Mononuclear cell (primary cell): ENCODE measurements around the gene SFXN2. TPM values are rescaled to one million over a fixed set of nuclear protein-coding genes. Genes with fewer than 3 reads are reported as not detected.

ENCODE experiments used
- H3K27me3 ChIP-seq: 2 replicates; pipeline ENCODE4 v1.6.0; 2011; ENCODE audit warnings: low read length, control low read depth; ENCODE audit not compliant: insufficient read depth
- H3K4me1 ChIP-seq: 2 replicates; pipeline ENCODE4 v1.5.1; 2011; ENCODE audit warnings: mild to moderate bottlenecking, low read length, control low read depth; ENCODE audit not compliant: insufficient read depth
- H3K4me3 ChIP-seq: 2 replicates; pipeline ENCODE4 v1.5.1; 2011; ENCODE audit warnings: mild to moderate bottlenecking, low read length, moderate library complexity
- H3K9me3 ChIP-seq: 2 replicates; pipeline ENCODE4 v1.5.1; 2011; ENCODE audit warnings: low read depth, mild to moderate bottlenecking, control low read depth, low read length
- total RNA-seq: library from RNA; depleted of rRNA; stranded (reverse); fragments of >200 nt; gene quantifications from one replicate; pipeline ENCODE4 v1.2.3, GENCODE V29; 2012

Gene SFXN2
- total RNA-seq, 1 donor: 2.2 TPM

DNA sequence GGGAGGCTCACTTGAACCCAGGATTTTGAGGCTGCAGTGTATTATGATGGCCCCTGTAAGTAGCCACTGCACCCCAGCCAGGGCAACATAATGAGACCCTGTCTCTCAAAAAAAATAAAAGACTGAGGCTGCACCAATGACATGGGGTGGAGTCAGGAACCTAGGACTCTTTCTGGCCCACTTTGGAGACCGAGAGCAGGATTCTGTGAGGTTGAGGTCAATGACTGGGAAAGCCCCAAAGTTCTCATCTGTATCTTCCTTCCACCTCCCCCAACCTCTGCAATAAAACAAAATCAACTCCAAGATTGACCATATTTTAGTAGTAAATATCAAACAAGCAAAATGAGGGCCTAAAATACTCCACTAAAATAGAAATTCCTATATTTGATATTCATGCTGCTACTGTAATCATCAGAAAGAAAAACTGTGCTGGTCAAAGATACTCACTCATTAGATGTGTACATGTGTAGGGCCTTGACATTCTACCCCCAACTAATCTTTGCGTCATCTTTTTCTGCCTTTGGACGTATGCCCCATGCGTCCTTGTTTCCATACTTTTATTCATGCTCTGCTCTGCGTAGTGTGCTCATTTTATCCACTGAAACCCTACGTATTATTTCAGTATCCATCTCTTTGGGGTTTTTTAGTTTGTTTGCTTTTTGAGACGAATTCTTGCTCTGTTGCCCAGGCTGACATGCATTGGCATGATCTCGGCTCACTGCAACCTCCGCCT lies 53.2 kb downstream of the SFXN2 start:
- Histone ChIP-seq H3K4me1 (peaks cover 5% of the 10 kb centered on the region), H3K9me3 (no peaks in the 10 kb centered on the region), H3K27me3 (no peaks in the 10 kb centered on the region), H3K4me3 (no peak overlapping the region)

GRCh38 chr10:102769375-102770107 lies 55.1 kb downstream of the SFXN2 start:
- Histone ChIP-seq H3K27me3 (no peaks in the 10 kb centered on the region), H3K9me3 (no peaks in the 10 kb centered on the region)

GRCh38 chr10:102770108-102770482 lies 55.7 kb downstream of the SFXN2 start:
- peaks cover 30% of the 10 kb centered on the region for H3K4me1 ChIP-seq
- H3K9me3 ChIP-seq: no peaks in the 10 kb centered on the region
- no peaks in the 10 kb centered on the region for H3K27me3 ChIP-seq
- no peak overlapping the region for H3K4me3 ChIP-seq

More at GRCh38 chr10:102769375-102770107, 55.1 kb downstream of the SFXN2 start:
- no peak overlapping the region for H3K4me3 ChIP-seq
- H3K4me1 ChIP-seq: peaks cover 24% of the 10 kb centered on the region

DNA sequence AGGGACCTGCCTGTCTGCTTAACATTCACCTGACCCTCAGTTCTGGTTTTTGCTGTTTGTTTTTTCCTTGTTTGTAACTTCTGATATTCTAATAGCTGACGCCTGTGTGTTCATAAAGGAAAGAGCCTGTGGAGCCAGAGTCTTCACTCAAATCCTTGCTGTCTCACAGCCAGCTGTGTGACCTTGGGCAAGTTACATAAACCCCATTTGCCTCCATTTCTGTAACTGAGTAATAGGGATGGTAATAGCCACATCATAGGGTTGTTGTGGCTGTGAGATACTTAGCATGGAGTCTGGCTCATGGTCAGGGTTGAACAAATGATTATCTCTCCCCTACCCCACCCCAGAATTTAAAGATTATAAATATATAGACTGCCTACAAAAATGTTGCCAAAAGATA lies 56.4 kb downstream of the SFXN2 start:
- peaks cover 37% of the 10 kb centered on the region for H3K4me1 ChIP-seq
- no peak overlapping the region for H3K4me3 ChIP-seq
- H3K9me3 ChIP-seq: no peaks in the 10 kb centered on the region
- no peaks in the 10 kb centered on the region for H3K27me3 ChIP-seq

GRCh38 chr10:102773320-102773719 lies 58.9 kb downstream of the SFXN2 start:
- H3K4me3 ChIP-seq: no peak overlapping the region
- peaks cover 50% of the 10 kb centered on the region for H3K4me1 ChIP-seq
- no peaks in the 10 kb centered on the region for H3K27me3 ChIP-seq
- H3K9me3 ChIP-seq: no peaks in the 10 kb centered on the region

GRCh38 chr10:102773986-102774385 lies 59.5 kb downstream of the SFXN2 start:
- H3K4me1 ChIP-seq: peaks cover 50% of the 10 kb centered on the region
- no peaks in the 10 kb centered on the region for H3K27me3 ChIP-seq
- H3K4me3 ChIP-seq: no peak overlapping the region
- H3K9me3 ChIP-seq: no peaks in the 10 kb centered on the region

DNA sequence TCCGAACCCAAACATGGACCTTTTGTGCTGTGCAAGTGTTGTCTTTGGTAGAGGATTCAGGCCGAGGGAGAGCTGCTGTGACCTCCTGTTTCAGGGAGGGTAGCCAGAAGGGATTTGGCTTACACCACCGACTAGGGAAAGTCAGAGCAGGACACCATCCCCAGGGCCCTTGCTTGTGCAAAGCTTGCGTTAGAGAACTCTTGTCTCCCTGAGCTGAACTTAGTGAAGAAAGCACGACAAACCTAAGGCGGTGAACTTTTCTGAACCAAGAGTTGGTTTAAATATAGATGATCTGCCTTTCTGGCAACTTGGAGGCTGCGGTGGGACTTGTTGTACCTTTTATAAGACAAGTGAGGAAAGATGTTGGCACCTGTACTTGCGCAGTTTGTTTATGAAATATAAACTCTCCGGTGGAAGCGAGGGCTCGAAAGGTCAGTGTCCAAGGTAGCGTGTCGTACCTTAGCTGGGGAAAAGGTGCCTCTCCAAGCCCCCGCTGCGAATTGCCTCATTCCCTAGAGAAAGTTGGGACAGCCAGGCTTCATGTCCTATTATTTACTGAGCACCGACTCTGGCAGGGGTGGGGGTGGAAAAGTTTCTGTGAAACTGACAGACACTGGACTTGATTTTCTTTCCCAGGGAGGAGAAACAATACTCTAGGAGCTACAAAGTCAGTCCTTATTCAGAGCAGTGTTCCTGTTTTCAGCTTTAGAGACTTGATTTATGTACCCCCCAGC lies 60.9 kb downstream of the SFXN2 start:
- Histone ChIP-seq H3K9me3 (no peaks in the 10 kb centered on the region), H3K4me3 (no peak overlapping the region), H3K4me1 (peaks cover 50% of the 10 kb centered on the region), H3K27me3 (no peaks in the 10 kb centered on the region)

DNA sequence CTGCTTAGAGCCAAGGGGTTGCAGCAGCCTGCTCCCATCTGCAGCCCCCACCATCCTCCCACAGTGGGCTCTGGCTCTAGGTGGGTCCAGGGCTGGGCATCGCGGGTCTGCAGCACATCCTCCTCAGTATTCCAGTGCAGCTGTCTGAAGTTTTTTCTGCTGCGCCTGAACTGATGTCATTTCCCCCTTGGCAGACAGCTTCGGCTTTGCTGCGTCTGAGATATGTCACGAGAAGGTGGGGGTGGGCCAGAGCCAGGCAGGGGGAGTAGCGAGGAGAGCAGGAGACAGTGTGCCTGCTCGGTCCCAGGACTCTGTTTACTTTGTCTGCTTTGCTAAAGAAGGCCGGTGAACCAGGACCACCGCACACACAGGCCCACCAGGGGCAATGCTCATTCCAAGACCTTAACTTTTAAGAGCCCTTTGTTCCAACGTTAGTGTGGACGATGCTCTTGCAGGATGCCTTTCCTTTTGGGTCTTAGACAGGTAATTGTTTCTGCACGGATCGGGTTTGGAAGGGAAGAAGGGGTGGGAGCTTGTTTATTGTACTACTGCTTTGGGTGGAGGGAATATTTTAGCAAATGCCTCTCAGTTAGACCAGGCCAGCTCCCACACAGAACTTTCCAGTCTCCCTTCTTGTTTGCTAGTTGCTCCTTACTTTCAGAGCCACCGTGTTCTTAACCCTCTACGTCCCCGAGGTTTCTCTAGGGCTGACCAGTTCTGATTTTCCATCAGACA lies 61.7 kb downstream of the SFXN2 start:
- H3K4me1 ChIP-seq: peaks cover 57% of the 10 kb centered on the region
- H3K27me3 ChIP-seq: no peaks in the 10 kb centered on the region
- no peaks in the 10 kb centered on the region for H3K9me3 ChIP-seq
- H3K4me3 ChIP-seq: no peak overlapping the region

GRCh38 chr10:102776779-102777456 lies 62.5 kb downstream of the SFXN2 start:
- H3K9me3 ChIP-seq: no peaks in the 10 kb centered on the region
- peaks cover 66% of the 10 kb centered on the region for H3K4me1 ChIP-seq
- H3K27me3 ChIP-seq: no peaks in the 10 kb centered on the region
- no peak overlapping the region for H3K4me3 ChIP-seq

- peaks cover 68% of the 10 kb centered on the region for H3K4me1 ChIP-seq
- H3K27me3 ChIP-seq: no peaks in the 10 kb centered on the region
- no peak overlapping the region for H3K4me3 ChIP-seq
- no peaks in the 10 kb centered on the region for H3K9me3 ChIP-seq
These were observed 63.4 kb downstream of the SFXN2 start for GRCh38 chr10:102777711-102778453.

DNA sequence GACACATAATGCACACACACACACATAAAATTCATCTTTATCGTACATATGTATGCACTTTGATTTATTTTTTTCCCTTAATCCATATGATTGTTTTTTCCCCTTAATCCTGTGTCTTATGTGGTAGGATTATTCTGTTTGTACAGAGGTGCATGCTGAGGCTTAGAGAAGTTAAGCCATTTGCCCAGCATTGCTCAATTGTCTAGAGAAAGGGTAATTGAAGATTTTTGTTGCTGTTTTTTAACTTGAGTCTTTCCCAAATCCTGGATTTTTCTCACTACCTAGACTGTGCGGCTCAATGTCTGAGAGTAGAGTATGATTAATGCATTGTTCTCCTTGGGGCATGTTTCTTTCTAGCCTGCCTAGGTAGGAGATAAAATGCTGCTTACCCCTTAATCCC lies 64.3 kb downstream of the SFXN2 start:
- H3K27me3 ChIP-seq: no peaks in the 10 kb centered on the region
- H3K4me3 ChIP-seq: no peak overlapping the region
- no peaks in the 10 kb centered on the region for H3K9me3 ChIP-seq
- peaks cover 68% of the 10 kb centered on the region for H3K4me1 ChIP-seq

DNA sequence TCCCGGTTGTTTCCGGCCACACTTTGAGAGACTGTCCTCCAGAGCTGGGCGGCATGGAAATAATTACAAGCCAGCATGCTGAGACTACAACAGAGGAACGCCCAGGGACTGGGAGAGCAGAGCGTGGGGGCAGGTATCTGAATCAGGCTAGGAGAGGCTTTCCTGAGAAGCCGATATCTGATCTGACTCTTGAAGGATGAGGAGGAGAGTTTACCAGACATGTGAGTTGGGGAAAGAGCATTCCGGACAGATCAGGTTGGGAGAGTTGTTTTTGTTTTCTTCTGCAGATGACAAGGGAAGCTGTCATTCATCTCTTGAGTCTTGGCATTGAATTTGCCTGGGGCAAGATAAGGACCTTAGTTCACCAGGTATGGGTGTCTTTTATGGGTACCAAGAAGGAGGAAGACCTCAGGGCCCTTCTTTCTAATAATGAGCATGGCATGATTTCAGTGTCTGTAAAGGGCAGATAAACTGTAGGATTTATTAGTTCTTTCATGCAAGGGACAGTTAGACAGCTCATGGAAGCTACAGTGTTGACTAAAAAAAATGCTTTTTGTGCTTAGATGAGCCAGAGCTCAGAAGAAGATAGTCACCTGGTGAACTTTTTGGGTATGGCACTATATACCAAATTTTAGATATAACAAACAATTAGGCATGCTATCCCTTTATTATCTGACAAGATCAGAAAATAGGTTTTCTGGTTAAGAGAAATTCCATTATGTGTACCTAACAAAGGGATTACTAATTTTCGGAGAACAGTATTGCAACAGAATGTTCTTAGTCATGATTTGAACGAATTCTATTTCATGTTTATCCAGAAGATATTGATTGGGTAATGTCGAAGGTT lies 65.5 kb downstream of the SFXN2 start:
- Histone ChIP-seq H3K4me3 (no peak overlapping the region), H3K27me3 (no peaks in the 10 kb centered on the region), H3K4me1 (peaks cover 64% of the 10 kb centered on the region), H3K9me3 (no peaks in the 10 kb centered on the region)

DNA sequence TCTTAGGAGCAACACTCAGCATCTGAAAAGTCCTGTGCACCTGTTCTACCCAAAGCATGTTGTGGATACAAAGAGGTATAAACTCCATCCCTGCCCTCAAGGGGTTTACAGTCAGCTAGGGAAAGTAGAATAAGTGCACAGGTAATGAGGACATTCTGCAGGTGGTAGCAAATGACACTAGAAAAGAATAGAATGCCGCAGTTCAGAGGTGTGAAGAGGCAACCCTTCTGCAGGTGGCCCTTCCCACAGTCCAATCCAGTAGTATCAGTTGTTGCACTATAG lies 66.0 kb downstream of the SFXN2 start:
- Histone ChIP-seq H3K4me1 (peaks cover 64% of the 10 kb centered on the region), H3K27me3 (no peaks in the 10 kb centered on the region), H3K4me3 (no peak overlapping the region), H3K9me3 (no peaks in the 10 kb centered on the region)
